ENCODE data around the gene FAM107B. TPM values are rescaled to one million over a fixed set of nuclear protein-coding genes. Genes with fewer than 3 reads are reported as not detected.

Gene FAM107B
- total and polyA plus RNA-seq, 10 of the 15 experiments (the other 5 are each of a cell fraction or from before 2014, with no cell fraction given): 22.9 to 162 (median 86.6) TPM

- no peak overlapping the region for H3K27ac ChIP-seq (ENCODE audit: control insufficient read depth, insufficient read depth)
- no peak for DNase-seq (ENCODE audit: low read depth, low spot score)
- SMC1A ChIA-PET (ENCODE audit: uncharacterized antibody, unreplicated experiment): no interaction called here
Observed at GRCh38 chr10:14723052-14723689, 51.5 kb downstream of the FAM107B start.

More at GRCh38 chr10:14723052-14723689, 51.5 kb downstream of the FAM107B start:
- intact Hi-C loops (cut with micrococcal nuclease; ENCODE audit: unreplicated experiment) (no loop called here), in situ Hi-C loops (cut with MboI) (no loop called here)
- H2AFZ ChIP-seq (ENCODE audit: control insufficient read depth, low read depth, low read length): no peak overlapping the region; the same call in 1 of the 2 replicates
- H4K20me1 ChIP-seq (ENCODE audit: control insufficient read depth, insufficient read depth): no peaks in the 10 kb centered on the region
- H3K27me3 ChIP-seq (replicated peaks in 1 of 2; ENCODE audit: control insufficient read depth in 2 of 2, insufficient read depth in 2 of 2, low read length in 1 of 2): peaks cover 0 to 3% of the 10 kb centered on the region in 2 experiments; a peak in 1 of 4 replicates
- POLR2A ChIA-PET: no interaction called here
- H3K4me3 ChIP-seq: no peak overlapping the region
- ATAC-seq (no peak), FAIRE-seq (no peak)
- RAD21 ChIA-PET (ENCODE audit: unreplicated experiment): no interaction called here
- TF ChIP-seq CTCF (IDR thresholded peaks at IDR 0.05 in 2 of 3, conservative IDR thresholded peaks at IDR 0.05 in 1 of 3; ENCODE audit: control insufficient read depth in 2 of 3, extremely low read depth in 1 of 3, insufficient read depth in 1 of 3, low read depth in 3 of 3, low read length in 3 of 3): no peak
- no peak for TF ChIP-seq HSF1 (IDR thresholded peaks at IDR 0.05; ENCODE audit: low read depth, low read length)
- TF ChIP-seq RELA (IDR thresholded peaks at IDR 0.05; ENCODE audit: borderline replicate concordance, partially characterized antibody): no peak
- TF ChIP-seq RUNX3 (IDR thresholded peaks at IDR 0.05; ENCODE audit: low read length): peak; percentile 12; the same call in 1 of the 2 replicates
- TF ChIP-seq CHD4 (IDR thresholded peaks at IDR 0.05): no peak
- no peak for TF ChIP-seq CREM (IDR thresholded peaks at IDR 0.05; ENCODE audit: low read depth)
- H3K4me2 ChIP-seq (ENCODE audit: control insufficient read depth, insufficient read depth): no peak overlapping the region
- no peak overlapping the region for H3K9ac ChIP-seq (ENCODE audit: control insufficient read depth, insufficient read depth, low read length)
- no peaks in the 10 kb centered on the region for H3K79me2 ChIP-seq (ENCODE audit: control insufficient read depth, insufficient read depth, low read length)
- no peaks in the 10 kb centered on the region for H3K36me3 ChIP-seq (ENCODE audit: control insufficient read depth in 2 of 2, insufficient read depth in 2 of 2, low read length in 1 of 2)
- no peaks in the 10 kb centered on the region for H3K4me1 ChIP-seq (ENCODE audit: control insufficient read depth, insufficient read depth, low read length)
- no TSS peak for BruUV-seq (replicated peaks)
- peaks cover 2% of the 10 kb centered on the region; the same call in 1 of the 3 replicates for H3K9me3 ChIP-seq (replicated peaks; ENCODE audit: control insufficient read depth, insufficient read depth, low read length)
- CTCF ChIA-PET: interaction anchor here (0.7 kb wide), 1 partner anchor 1084 kb away, joined by 3 read pairs; no protein-coding TSS in a partner anchor
- WGBS (ENCODE audit: insufficient coverage, insufficient replicate concordance, low lambda C conversion rate, missing lambda C conversion rate): 16% methylated on average over 5 of the region's 5 CpGs

Data from GM12878 (cell line).